Type B pancreatic cell (in vitro differentiated cells): ENCODE measurements around the gene PVALEF. TPM values are rescaled to one million over a fixed set of nuclear protein-coding genes. Genes with fewer than 3 reads are reported as not detected.

Experiments
- DNase-seq: peaks from one replicate; pipeline ENCODE4 v3.0.0; 2021; ENCODE audit warnings: mixed read lengths; ENCODE audit not compliant: unreplicated experiment; ENCODE audit errors: extremely low spot score
- H3K27ac Mint-ChIP-seq: 2 replicates; pipeline ENCODE4 v1.8.0; 2021; ENCODE audit warnings: mild to moderate bottlenecking, mixed read lengths
- H3K27me3 Mint-ChIP-seq: 2 replicates; pipeline ENCODE4 v1.8.0; 2021; ENCODE audit warnings: mixed read lengths
- H3K36me3 Mint-ChIP-seq: 2 replicates; pipeline ENCODE4 v1.8.0; 2021; ENCODE audit warnings: mixed read lengths
- H3K4me1 Mint-ChIP-seq: one replicate; pipeline ENCODE4 v1.8.0; 2021; ENCODE audit warnings: mixed read lengths; ENCODE audit not compliant: unreplicated experiment
- H3K4me3 Mint-ChIP-seq: 2 replicates; pipeline ENCODE4 v1.8.0; 2021; ENCODE audit warnings: mild to moderate bottlenecking, mixed read lengths
- H3K9me3 Mint-ChIP-seq: 2 replicates; pipeline ENCODE4 v1.8.0; 2021; ENCODE audit warnings: mixed read lengths
- total RNA-seq: library from RNA; stranded (reverse); gene quantifications from 2 replicates; pipeline ENCODE4 v1.2.1, GENCODE V29; 2021; ENCODE audit warnings: low replicate concordance
- TF ChIP-seq, protein P1 (sequence below): fragments of 200-600 bp; sonication (generic); conservative IDR thresholded peaks from 2 replicates; pipeline ENCODE4 v1.5.0; 2021; ENCODE audit warnings: antibody characterized with exemption, mild to moderate bottlenecking

Gene PVALEF
- total RNA-seq, 1 donor from 2014 or later = not detected

DNA sequence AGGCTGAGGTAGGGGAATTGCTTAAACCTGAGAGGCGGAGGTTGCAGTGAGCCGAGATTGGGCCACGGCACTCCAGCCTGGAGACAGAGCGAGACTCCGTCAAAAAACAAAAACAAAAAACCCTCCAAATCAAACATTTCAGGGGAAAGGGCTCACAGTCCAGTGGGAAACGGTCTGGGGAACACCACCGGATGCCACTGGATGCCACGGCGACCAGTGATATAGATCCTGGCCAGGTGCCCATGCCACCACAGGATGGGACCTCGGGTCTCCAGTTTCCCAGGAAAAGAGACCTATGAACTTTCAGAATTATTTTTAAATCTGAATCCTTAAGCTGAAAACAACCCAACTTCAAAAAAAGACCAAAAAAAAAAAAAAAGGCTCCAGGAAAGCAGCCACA is 45.2 kb downstream of the PVALEF start:
- TF ChIP-seq, protein P1, sequence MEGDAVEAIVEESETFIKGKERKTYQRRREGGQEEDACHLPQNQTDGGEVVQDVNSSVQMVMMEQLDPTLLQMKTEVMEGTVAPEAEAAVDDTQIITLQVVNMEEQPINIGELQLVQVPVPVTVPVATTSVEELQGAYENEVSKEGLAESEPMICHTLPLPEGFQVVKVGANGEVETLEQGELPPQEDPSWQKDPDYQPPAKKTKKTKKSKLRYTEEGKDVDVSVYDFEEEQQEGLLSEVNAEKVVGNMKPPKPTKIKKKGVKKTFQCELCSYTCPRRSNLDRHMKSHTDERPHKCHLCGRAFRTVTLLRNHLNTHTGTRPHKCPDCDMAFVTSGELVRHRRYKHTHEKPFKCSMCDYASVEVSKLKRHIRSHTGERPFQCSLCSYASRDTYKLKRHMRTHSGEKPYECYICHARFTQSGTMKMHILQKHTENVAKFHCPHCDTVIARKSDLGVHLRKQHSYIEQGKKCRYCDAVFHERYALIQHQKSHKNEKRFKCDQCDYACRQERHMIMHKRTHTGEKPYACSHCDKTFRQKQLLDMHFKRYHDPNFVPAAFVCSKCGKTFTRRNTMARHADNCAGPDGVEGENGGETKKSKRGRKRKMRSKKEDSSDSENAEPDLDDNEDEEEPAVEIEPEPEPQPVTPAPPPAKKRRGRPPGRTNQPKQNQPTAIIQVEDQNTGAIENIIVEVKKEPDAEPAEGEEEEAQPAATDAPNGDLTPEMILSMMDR = no peak
- no peak for DNase-seq
- Mint-ChIP-seq H3K9me3 (no peaks in the 10 kb centered on the region), H3K27me3 (no peaks in the 10 kb centered on the region), H3K27ac (no peak overlapping the region), H3K36me3 (no peaks in the 10 kb centered on the region), H3K4me1 (no peaks in the 10 kb centered on the region), H3K4me3 (no peak overlapping the region)

DNA sequence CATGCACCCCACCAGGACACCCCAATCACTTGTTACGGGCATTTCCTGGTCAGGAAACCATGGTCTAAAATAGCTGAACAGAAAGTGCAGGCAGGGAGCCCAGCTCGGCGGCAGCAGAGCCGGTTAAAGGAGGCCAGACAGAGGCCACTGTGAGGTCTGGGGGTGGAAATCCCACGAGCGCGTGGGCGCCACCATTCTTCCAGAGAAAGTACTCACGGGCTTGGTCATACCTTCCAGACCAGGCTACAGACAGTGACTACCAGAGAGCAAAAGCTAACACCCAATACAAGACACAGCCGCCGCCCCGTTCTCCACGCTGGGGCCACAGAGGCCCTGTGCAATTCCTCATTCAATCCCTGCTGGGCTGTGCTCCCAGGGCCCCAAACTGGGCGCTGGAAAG is 45.6 kb downstream of the PVALEF start:
- no peaks in the 10 kb centered on the region for H3K27me3 Mint-ChIP-seq
- no peaks in the 10 kb centered on the region for H3K9me3 Mint-ChIP-seq
- no peak overlapping the region for H3K27ac Mint-ChIP-seq
- no peaks in the 10 kb centered on the region for H3K4me1 Mint-ChIP-seq
- no peaks in the 10 kb centered on the region for H3K36me3 Mint-ChIP-seq
- DNase-seq = no peak
- TF ChIP-seq, protein P1 = no peak
- H3K4me3 Mint-ChIP-seq = no peak overlapping the region

DNA sequence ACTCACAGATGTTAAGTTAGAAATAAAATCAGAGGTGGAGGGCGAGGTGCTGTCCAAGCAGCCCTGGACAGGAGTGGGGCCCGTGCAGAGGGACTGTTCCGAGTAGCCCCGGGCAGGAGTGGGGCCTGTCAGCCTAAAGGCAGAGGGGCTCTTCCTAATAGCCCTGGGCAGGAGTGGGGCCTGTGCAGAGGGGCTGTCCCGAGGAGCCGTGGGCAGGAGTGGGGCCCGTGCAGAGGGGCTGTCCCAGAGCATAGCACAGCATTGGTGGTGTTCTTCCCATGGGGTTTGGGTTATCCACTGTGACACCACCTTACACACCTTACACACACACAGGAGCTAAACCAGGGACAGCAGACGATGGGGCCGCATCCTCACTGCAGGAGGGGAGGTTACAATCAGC is 47.1 kb downstream of the PVALEF start:
- Mint-ChIP-seq H3K36me3 (peaks cover 4% of the 10 kb centered on the region), H3K27ac (no peak overlapping the region), H3K4me1 (no peaks in the 10 kb centered on the region), H3K27me3 (no peaks in the 10 kb centered on the region), H3K4me3 (no peak overlapping the region), H3K9me3 (no peaks in the 10 kb centered on the region)
- DNase-seq = no peak
- TF ChIP-seq, protein P1 = no peak

DNA sequence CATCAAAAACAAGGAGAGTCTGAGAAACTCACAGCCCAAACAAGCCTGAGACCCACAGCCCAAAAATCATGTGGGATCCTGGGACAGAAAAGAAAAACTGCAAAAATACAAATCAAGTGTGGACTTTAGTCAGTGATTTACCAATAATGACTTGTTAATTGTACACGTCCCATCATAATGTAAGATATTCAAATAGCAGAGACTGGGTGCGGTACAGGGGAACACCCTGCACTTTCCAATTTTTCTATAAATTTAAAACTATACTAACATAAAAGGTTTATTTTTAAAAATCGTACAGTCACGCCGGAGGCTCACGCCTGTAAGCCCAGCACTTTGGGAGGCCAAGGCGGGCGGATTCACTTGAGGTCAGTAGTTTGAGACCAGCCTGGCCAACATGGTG is 48.7 kb downstream of the PVALEF start:
- no peak overlapping the region for H3K4me3 Mint-ChIP-seq
- H3K9me3 Mint-ChIP-seq = no peaks in the 10 kb centered on the region

DNA sequence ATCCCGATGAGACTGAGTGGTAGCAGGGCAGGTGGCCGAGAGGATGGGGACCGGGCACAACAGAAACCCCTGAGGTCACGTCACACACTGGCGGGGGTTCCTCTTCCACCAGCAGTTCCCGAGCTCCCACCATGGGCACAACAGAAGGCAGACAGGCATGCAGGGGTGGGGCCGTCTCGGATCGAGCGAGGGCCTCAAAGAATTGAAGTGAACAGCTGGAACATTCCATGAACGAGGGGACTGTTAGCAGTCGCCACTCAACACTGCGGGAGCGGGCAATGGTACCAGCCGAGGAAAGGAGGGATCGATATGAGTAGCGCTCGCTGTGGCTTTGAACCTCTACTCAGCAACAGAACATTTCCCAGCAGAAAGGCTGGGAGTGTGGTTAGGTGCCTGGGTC is 52.2 kb downstream of the PVALEF start:
- Mint-ChIP-seq H3K27ac (no peak overlapping the region), H3K4me3 (no peak overlapping the region), H3K9me3 (no peaks in the 10 kb centered on the region), H3K27me3 (no peaks in the 10 kb centered on the region), H3K36me3 (peaks cover 8% of the 10 kb centered on the region), H3K4me1 (peaks cover 7% of the 10 kb centered on the region)
- TF ChIP-seq, protein P1 = no peak
- no peak for DNase-seq

More for the DNA sequence above, 48.7 kb downstream of the PVALEF start:
- Mint-ChIP-seq H3K36me3 (peaks cover 8% of the 10 kb centered on the region), H3K27me3 (no peaks in the 10 kb centered on the region), H3K27ac (no peak overlapping the region), H3K4me1 (no peaks in the 10 kb centered on the region)
- DNase-seq = no peak
- TF ChIP-seq, protein P1 = no peak

DNA sequence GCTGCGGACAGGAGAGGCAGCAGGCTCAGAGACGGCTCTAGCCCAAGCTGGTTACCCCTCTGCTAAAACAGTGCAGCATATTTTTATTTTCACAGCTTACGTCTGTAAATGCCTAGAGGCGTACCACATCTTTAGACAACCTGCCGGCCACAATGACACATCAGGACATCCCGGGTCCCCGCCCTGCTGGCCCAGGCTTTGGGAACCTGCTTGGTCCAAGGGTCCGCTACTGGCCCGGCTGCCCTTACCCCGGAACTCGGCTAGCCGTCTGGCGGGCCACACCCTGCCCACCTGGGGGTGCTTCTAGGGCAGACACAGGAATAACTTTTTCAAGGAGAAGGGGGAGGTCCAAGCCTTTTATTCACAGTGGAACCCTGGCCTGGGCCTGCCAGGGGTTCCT is 53.2 kb downstream of the PVALEF start:
- Mint-ChIP-seq H3K9me3 (no peaks in the 10 kb centered on the region), H3K27ac (no peak overlapping the region), H3K4me1 (peaks cover 7% of the 10 kb centered on the region), H3K36me3 (peaks cover 8% of the 10 kb centered on the region), H3K27me3 (no peaks in the 10 kb centered on the region), H3K4me3 (no peak overlapping the region)
- DNase-seq = no peak
- TF ChIP-seq, protein P1 = no peak
